Breast epithelium (tissue), 4 donors: ENCODE measurements around the gene SP9. TPM values are rescaled to one million over a fixed set of nuclear protein-coding genes. Genes with fewer than 3 reads are reported as not detected.

Experiments
- DNase-seq, 2 donors: peaks; one replicate each; pipeline ENCODE4 v3.0.0-alpha.2; 2019; ENCODE audit warnings: low spot score in 2 of 2
- H3K27ac ChIP-seq, 2 donors: fragments of 200-600 bp; sonication (generic) in 1 of 2; one replicate each; pipeline ENCODE4 v1.5.1; 2016 to 2019; ENCODE audit warnings: mild to moderate bottlenecking in 1 of 2
- H3K27me3 ChIP-seq, 2 donors: fragments of 200-600 bp; sonication (generic) in 1 of 2; one replicate each; pipeline versions ENCODE4 v1.5.1 to v1.6.0; 2017 to 2019; ENCODE audit warnings: control low read depth in 1 of 2, mild to moderate bottlenecking in 1 of 2
- H3K36me3 ChIP-seq: fragments of 200-600 bp; one replicate; pipeline ENCODE4 v1.5.1; 2019
- H3K4me1 ChIP-seq, 2 donors: fragments of 200-600 bp; sonication (generic); one replicate each; pipeline ENCODE4 v1.5.1; 2016 to 2019; ENCODE audit warnings: control low read depth in 1 of 2
- H3K4me3 ChIP-seq, 3 donors: fragments of 200-600 bp; sonication (generic); 1 replicate in 2 of 3; 2 replicates in 1 of 3; pipeline ENCODE4 v1.5.1; 2016 to 2019; ENCODE audit warnings: mild to moderate bottlenecking in 3 of 3, moderate library complexity in 2 of 3
- H3K9me3 ChIP-seq, 2 donors: fragments of 200-600 bp; sonication (generic) in 1 of 2; one replicate each; pipeline ENCODE4 v1.5.1; 2016 to 2019; ENCODE audit warnings: control low read depth in 1 of 2
- CTCF ChIP-seq, 3 donors: fragments of 450-650 bp; IDR thresholded peaks; one replicate each; pipeline ENCODE4 v1.5.1; 2016 to 2017; ENCODE audit warnings: antibody characterized with exemption in 3 of 3, mild to moderate bottlenecking in 3 of 3, moderate library complexity in 3 of 3
- POLR2A ChIP-seq: fragments of 450-650 bp; IDR thresholded peaks from one replicate; pipeline ENCODE4 v1.6.1; 2016; ENCODE audit warnings: antibody characterized with exemption, mild to moderate bottlenecking, moderate library complexity
- POLR2AphosphoS5 ChIP-seq, 3 donors: sonication (generic); formaldehyde crosslinking; IDR thresholded peaks; one replicate each; pipeline ENCODE4 v1.6.1; 2017; ENCODE audit warnings: antibody characterized with exemption in 3 of 3
- intact Hi-C: fragments of 100-400 bp; cut with DNase I; formaldehyde crosslinking; loops from one replicate; pipeline ENCODE4 v1.15.1; 2023; ENCODE audit warnings: low total_unique reads
- total RNA-seq, 3 donors: library from RNA; depleted of rRNA; stranded (reverse); fragments of >200 nt; gene quantifications; one replicate each; pipeline ENCODE4 v1.1.0, GENCODE V29; 2016

The SP9 gene
- total RNA-seq, 3 donors from 2014 or later = 0.33 to 0.80 TPM; not detected in 1

- Histone ChIP-seq H3K4me1 (no peaks in the 10 kb centered on the region), H3K36me3 (peaks cover 8% of the 10 kb centered on the region), H3K27ac (no peak overlapping the region), H3K4me3 (no peak overlapping the region), H3K9me3 (no peaks in the 10 kb centered on the region), H3K27me3 (no peaks in the 10 kb centered on the region)
- no peak for DNase-seq
- TF ChIP-seq POLR2A = no peak
- no peak for TF ChIP-seq CTCF (IDR thresholded peaks at IDR 0.05)
- TF ChIP-seq POLR2AphosphoS5 (IDR thresholded peaks at IDR 0.05) = no peak
- intact Hi-C loops = no loop called here
These were observed 50.4 kb downstream of the SP9 start for GRCh38 chr2:174385201-174385600.

Other genes with a start within 250 kb of the SP9 start
- 10 to 100 TPM; 56.0 to 73.7 (median 69.1) TPM for gene OLA1, start 86.4 kb upstream of the SP9 start, total RNA-seq
- 10 to 100 TPM; 18.1 to 21.1 (median 18.7) TPM for gene SCRN3, start 60.8 kb downstream of the SP9 start, total RNA-seq
- gene GPR155, start 152.1 kb downstream of the SP9 start, total RNA-seq = 1 to 10 TPM; 4.3 to 7.2 (median 5.0) TPM